ENCODE results near the gene DUS3L. TPM values are rescaled to one million over a fixed set of nuclear protein-coding genes. Genes with fewer than 3 reads are reported as not detected.

The DUS3L gene
- total and polyA plus RNA-seq, 2 donors (not counting 3 experiments of a cell fraction or from before 2014, with no cell fraction given): 25.8 to 38.9 TPM

GRCh38 chr19:5773276-5773675 is 17.7 kb downstream of the DUS3L start:
- POLR2A ChIA-PET: no interaction called here
- TF ChIP-seq POLR2AphosphoS5 (IDR thresholded peaks at IDR 0.05; ENCODE audit: insufficient read depth, low read depth, low read length): no peak
- TF ChIP-seq GATA2 (IDR thresholded peaks at IDR 0.05; ENCODE audit: insufficient read depth, insufficient read length, low read depth, low read length): no peak
- no peak for TF ChIP-seq POLR2A (IDR thresholded peaks at IDR 0.05; ENCODE audit: low read depth, low read length)
- TF ChIP-seq MAX (IDR thresholded peaks at IDR 0.05; ENCODE audit: insufficient read depth, insufficient read length): no peak
- no peak for TF ChIP-seq FOS (IDR thresholded peaks at IDR 0.05; ENCODE audit: borderline replicate concordance, insufficient read depth, low read length)
- TF ChIP-seq JUN (IDR thresholded peaks at IDR 0.05; ENCODE audit: borderline replicate concordance, insufficient read depth, insufficient read length, low read depth): no peak
- no peak for TF ChIP-seq MYC (IDR thresholded peaks at IDR 0.05; ENCODE audit: low read depth, low read length)
- no peak for TF ChIP-seq EZH2 (IDR thresholded peaks at IDR 0.05; ENCODE audit: borderline replicate concordance, low read depth, low read length, severe bottlenecking)
- TF ChIP-seq CTCF (IDR thresholded peaks at IDR 0.05; ENCODE audit: extremely low read depth in 1 of 2, insufficient read depth in 1 of 2, low read depth in 1 of 2, low read length in 2 of 2): no peak
- Histone ChIP-seq H2AFZ (ENCODE audit: low read depth, low read length) (no peak overlapping the region), H3K9me1 (replicated peaks; ENCODE audit: control insufficient read depth, extremely low read depth, insufficient read depth, low read length) (no peaks in the 10 kb centered on the region), H3K4me2 (ENCODE audit: insufficient read depth, low read length) (no peak overlapping the region), H3K79me2 (ENCODE audit: control insufficient read depth, insufficient read depth, low read length) (no peaks in the 10 kb centered on the region), H3K9ac (replicated peaks; ENCODE audit: extremely low read depth, insufficient read depth, low read length) (no peak overlapping the region), H3K36me3 (ENCODE audit: control insufficient read depth in 2 of 2, extremely low read depth in 1 of 2, insufficient read depth in 2 of 2, low read length in 2 of 2) (no peaks in the 10 kb centered on the region), H3K4me1 (ENCODE audit: control insufficient read depth, extremely low read depth, insufficient read depth, low read length) (no peaks in the 10 kb centered on the region), H3K27ac (ENCODE audit: insufficient read depth, low read depth, low read length) (no peak overlapping the region), H3K4me3 (replicated peaks in 1 of 3; ENCODE audit: insufficient read depth in 1 of 3, low read depth in 1 of 3, low read length in 3 of 3) (no peak overlapping the region), H4K20me1 (replicated peaks; ENCODE audit: control insufficient read depth, extremely low read depth, insufficient read depth, low read length) (no peaks in the 10 kb centered on the region), H3K9me3 (replicated peaks; ENCODE audit: control insufficient read depth, insufficient read depth, low read length) (no peaks in the 10 kb centered on the region), H3K27me3 (ENCODE audit: control insufficient read depth in 2 of 2, insufficient read depth in 2 of 2, low read length in 2 of 2) (no peaks in the 10 kb centered on the region)
- dilution Hi-C loops (cut with MboI; ENCODE audit: extremely low pct_ligation_motif_present, low sequenced_read_pairs): no loop called here
- DNase-seq (ENCODE audit: low read depth, low spot score) (no peak), FAIRE-seq (no peak)
- BruUV-seq (replicated peaks): no TSS peak
- CTCF ChIA-PET: interaction anchor here (0.5 to 2.2 kb wide), 2 partner anchors 20 to 249 kb away, joined by 3 to 6 read pairs; no protein-coding TSS in a partner anchor
- intact Hi-C loops (cut with micrococcal nuclease): loop anchor here (1.0 kb wide), 1 partner anchor 21 kb away; no protein-coding TSS in a partner anchor

Measured in endothelial cell of umbilical vein (primary cell).